ENCODE data around the gene SOX12. TPM values are rescaled to one million over a fixed set of nuclear protein-coding genes. Genes with fewer than 3 reads are reported as not detected.
"Not testable (repeated sequence)": the region's sequence is repeated elsewhere in the genome, so short reads cannot be mapped to it uniquely, and the experiment has no call there.

Gene SOX12
- total RNA-seq, 2 experiments from 2014 or later = 7.9 to 8.1 TPM

GRCh38 chr20:326645-327185 lies 1.4 kb downstream of the SOX12 start:
- ChIA-PET CTCF (no interaction called here), POLR2A (interaction anchor here (1.1 to 1.3 kb wide), 2 partner anchors 24 to 29 kb away, joined by 3 to 4 read pairs; partner anchors contain the start of gene ZCCHC3)

DNA sequence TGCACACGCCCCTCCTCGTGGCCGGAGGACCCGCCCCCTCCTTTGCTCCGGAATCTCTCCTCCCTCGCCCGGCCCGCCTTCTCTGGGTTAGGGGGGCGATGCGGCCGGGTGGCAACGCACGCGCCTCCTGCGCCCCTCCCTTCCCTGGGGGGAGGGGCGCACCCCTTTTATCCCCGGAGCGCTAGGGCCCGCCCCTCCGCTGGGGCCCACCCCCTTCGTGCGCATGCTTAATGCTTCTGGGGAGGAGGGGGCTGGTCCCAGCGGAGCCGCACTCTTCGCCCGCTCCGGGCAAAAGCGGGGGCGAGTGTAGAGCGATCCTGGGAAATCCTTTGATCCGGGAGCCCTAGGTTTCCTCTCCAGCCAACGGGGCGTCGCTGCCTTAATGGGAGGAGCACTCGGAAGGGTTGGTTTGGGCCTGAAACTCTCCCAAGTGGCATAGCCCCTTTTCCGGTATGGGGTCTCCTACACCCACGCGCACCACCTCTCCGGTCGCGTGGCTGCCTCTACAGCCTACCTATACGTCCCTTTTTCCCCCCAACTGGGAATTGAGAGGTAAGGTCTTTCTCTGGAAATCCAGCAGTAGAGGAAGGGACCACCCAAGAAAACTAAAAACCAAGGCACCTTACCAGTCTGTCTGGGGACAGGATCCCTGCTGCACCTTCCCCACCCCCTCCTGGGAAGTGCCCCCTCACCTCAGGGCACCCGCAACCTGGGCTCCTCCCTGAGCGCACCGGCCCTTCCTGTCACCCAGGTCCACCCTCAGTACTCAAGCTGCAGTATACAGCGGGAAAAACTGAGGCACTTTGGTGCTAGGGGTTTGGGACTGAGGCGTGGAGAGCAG lies 2.1 kb downstream of the SOX12 start:
- CTCF ChIA-PET = no interaction called here
- POLR2A ChIA-PET = interaction anchor here (1.3 kb wide), 1 partner anchor 24 kb away, joined by 3 read pairs; no protein-coding TSS in a partner anchor

- ChIA-PET CTCF (interaction anchor here (0.7 kb wide), 1 partner anchor 19 kb away, joined by 4 read pairs; no protein-coding TSS in a partner anchor), POLR2A (no interaction called here)
Observed at GRCh38 chr20:328027-328974, 2.9 kb downstream of the SOX12 start.

- CTCF ChIA-PET = interaction anchor here (0.7 to 3.3 kb wide), 4 partner anchors 19 to 62 kb away, joined by 3 to 26 read pairs (median 9); partner anchors contain the start of gene ZCCHC3
- POLR2A ChIA-PET = no interaction called here
Observed at GRCh38 chr20:328975-329695, 3.8 kb downstream of the SOX12 start.

GRCh38 chr20:329851-330232 lies 4.5 kb downstream of the SOX12 start:
- ChIA-PET CTCF (interaction anchor here (1.0 to 3.3 kb wide), 7 partner anchors 16 to 121 kb away, joined by 3 to 30 read pairs (median 4); partner anchors contain the start of genes NRSN2 and ZCCHC3), POLR2A (interaction anchor here (1.4 kb wide), 1 partner anchor 32 kb away, joined by 3 read pairs; no protein-coding TSS in a partner anchor)

DNA sequence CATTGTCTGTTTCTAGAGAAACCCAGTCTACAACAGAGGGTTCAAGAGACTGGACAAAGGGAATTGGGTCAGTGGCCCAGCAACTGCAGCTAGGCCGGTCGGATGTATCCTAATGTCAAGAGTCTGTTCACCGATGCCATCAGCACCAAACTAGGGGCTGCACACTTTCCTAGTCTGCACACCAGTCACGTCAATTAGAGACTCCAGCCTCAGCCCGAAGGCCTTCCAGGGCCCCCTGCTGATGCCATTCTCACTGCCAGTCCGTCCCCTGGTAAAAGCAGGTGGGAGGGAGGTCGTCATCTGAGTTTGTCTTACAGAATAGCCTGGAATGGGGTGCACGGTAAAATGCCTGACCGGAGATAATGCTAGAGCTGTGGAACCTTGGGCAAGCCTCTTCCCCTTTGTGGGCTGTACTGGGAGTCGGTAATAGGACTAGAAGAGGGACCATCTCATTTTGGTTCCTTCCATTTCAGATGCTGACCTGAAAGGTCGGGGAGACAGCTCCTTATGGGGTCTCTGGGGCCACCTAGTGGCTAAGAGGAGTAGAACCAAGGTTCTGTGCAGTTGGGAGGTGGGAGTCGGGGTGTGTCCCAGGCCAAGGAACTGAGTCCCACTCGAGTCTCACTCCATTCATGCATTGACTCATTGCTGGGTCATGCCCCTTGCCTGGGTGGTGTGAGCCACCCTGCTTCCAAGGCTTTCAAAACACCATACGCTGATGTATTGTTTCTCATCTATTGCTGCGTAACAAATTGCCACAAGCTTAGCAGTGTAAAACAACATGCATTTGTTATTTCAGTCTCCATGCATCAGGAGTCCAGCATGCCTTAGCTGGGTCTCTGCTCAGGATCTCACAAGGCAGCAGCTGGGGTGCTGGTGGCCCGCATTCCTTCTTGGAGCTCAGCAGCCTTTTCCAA lies 5.1 kb downstream of the SOX12 start:
- ChIA-PET CTCF (interaction anchor here (0.6 to 3.3 kb wide), 16 partner anchors 9 to 146 kb away, joined by 3 to 30 read pairs (median 4); partner anchors contain the start of genes NRSN2, TRIB3 and ZCCHC3), POLR2A (interaction anchor here (1.4 kb wide), 1 partner anchor 32 kb away, joined by 3 read pairs; no protein-coding TSS in a partner anchor)

DNA sequence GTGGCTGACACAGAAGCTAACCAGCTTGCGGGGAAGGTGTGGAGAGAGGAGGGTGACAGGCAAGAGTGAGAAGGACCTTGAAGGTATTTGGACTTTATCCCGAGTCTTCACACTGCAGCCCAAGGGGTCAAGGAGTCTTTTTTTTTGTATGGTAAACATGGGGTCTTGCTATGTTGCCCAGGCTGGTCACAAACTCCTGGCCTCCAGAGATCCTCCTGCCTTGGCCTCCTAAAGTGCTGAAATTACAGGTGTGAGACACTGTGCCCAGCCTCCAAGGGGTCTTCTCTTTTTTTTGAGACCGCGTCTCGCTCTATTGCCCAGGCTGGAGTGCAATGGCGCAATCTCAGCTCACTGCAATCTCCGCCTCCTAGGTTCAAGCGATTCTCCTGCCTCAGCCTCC lies 9.2 kb downstream of the SOX12 start:
- CTCF ChIA-PET = no interaction called here
- POLR2A ChIA-PET = no interaction called here

- POLR2A ChIA-PET, CTCF ChIA-PET: not testable (repeated sequence)
Observed at GRCh38 chr20:336040-336439, 10.7 kb downstream of the SOX12 start.

GRCh38 chr20:341682-342081 lies 16.3 kb downstream of the SOX12 start:
- ChIA-PET POLR2A (interaction anchor here (0.6 to 0.7 kb wide), 3 partner anchors 68 to 544 kb away, joined by 4 to 7 read pairs (median 4); no protein-coding TSS in a partner anchor), CTCF (interaction anchor here (1.4 to 1.7 kb wide), 2 partner anchors 11 to 12 kb away, joined by 3 to 7 read pairs; no protein-coding TSS in a partner anchor)

DNA sequence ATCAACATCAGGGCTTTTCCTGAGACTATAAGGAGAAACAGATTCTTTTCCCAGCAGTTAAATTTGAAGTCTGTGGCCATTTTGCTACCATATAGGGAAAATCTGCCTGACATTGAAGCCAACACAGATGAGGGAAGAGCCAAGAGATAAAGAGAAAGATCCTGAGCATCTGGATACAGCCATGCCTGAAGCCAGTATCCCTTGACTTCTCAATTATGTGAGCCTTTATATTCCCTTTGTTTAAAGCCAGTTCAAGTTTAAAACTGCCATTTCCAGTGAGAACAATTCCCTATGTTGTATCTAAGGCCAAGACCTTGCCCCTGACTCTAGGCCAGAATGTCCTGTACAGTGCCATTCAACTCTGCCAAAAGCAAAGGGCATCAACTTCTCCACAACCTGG lies 17.8 kb downstream of the SOX12 start:
- CTCF ChIA-PET = no interaction called here

GRCh38 chr20:346033-346639 lies 20.8 kb downstream of the SOX12 start:
- CTCF ChIA-PET = interaction anchor here (1.0 to 4.7 kb wide), 3 partner anchors 8 to 132 kb away, joined by 4 to 30 read pairs (median 5); no protein-coding TSS in a partner anchor
- POLR2A ChIA-PET = no interaction called here

More for the DNA sequence above, 17.8 kb downstream of the SOX12 start:
- POLR2A ChIA-PET = no interaction called here

DNA sequence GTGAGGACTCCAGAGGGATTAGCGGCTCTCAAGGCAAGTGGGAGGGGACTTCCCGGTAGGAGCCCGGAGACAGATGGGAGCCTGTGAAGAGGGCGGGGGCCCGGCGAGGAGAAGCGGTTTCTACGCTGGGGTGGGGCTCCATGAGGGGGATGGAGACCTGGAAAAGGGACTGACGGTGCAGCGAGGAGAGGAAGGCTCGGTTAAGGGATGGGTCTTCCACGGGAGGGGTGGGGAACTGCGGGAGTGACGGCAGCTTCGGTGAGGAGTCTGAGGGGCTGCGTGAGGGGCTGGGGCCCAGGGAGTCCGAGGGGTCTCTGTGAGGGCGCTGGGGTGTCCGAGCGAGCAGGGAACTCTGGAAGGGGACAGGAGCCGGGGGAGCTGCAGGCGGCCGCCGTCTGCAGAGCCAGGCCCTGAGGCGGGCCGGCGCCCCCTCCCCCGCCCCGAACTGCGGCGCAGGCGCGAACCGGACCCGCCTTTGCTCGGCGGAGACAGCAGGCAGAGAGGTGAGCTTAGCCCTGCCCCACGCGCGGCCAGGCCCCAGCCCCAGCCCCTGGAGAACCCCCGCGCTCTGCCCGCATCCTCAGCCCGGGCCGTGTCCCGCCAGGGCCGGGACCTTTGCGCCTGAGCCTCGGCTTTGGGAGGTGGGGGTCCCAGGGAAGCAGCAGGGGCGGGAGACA lies 21.4 kb downstream of the SOX12 start, which contains the start of gene NRSN2:
Gene NRSN2 (plus strand): TSS at position 472 of the 677 bp plus-strand sequence. CDS start 2,533 bp downstream, outside the sequence.
- POLR2A ChIA-PET = interaction anchor here (0.9 kb wide), 1 partner anchor 80 kb away, joined by 3 read pairs; no protein-coding TSS in a partner anchor
- CTCF ChIA-PET = interaction anchor here (1.0 to 4.7 kb wide), 3 partner anchors 8 to 131 kb away, joined by 4 to 30 read pairs (median 5); no protein-coding TSS in a partner anchor

DNA sequence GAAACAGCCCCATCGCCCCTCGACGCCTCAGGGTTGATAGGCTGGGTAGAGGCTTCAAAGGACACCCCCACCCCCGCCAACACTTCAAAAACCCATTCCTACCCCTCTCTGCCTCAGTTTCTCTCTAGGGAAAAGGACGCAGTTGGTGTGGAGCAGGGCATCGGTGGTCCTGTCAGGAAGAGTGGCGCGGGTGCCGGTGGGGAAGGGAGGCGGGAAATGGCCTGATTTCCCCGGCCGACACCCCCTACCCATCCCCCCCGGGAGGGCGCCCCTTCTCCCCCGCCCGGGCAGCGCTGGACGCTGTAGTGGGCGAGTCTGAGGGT lies 21.9 kb downstream of the SOX12 start:
- CTCF ChIA-PET = interaction anchor here (0.5 to 4.7 kb wide), 2 partner anchors 11 to 16 kb away, joined by 4 to 30 read pairs; no protein-coding TSS in a partner anchor

GRCh38 chr20:347640-348484 lies 22.5 kb downstream of the SOX12 start:
- POLR2A ChIA-PET = interaction anchor here (0.9 kb wide), 1 partner anchor 81 kb away, joined by 3 read pairs; no protein-coding TSS in a partner anchor
- CTCF ChIA-PET = interaction anchor here (0.5 to 4.7 kb wide), 2 partner anchors 10 to 17 kb away, joined by 4 to 30 read pairs; no protein-coding TSS in a partner anchor

More for the DNA sequence above, 21.9 kb downstream of the SOX12 start:
- POLR2A ChIA-PET = interaction anchor here (0.9 kb wide), 1 partner anchor 81 kb away, joined by 3 read pairs; no protein-coding TSS in a partner anchor
